PC-3 (cell line): ENCODE results near the gene RER1.

ENCODE experiments used
- CTCF ChIP-seq: fragments of 300-600 bp; sonication (generic); conservative IDR thresholded peaks from 2 replicates; pipeline ENCODE4 v1.5.1; 2017; ENCODE audit warnings: antibody characterized with exemption, low read depth, mild to moderate bottlenecking, low read length
- EZH2 ChIP-seq: fragments of 300-600 bp; sonication (generic); IDR thresholded peaks from one replicate; pipeline ENCODE4 v1.6.1; 2017; ENCODE audit warnings: antibody characterized with exemption, mild to moderate bottlenecking, low read length; ENCODE audit not compliant: unreplicated experiment

DNA sequence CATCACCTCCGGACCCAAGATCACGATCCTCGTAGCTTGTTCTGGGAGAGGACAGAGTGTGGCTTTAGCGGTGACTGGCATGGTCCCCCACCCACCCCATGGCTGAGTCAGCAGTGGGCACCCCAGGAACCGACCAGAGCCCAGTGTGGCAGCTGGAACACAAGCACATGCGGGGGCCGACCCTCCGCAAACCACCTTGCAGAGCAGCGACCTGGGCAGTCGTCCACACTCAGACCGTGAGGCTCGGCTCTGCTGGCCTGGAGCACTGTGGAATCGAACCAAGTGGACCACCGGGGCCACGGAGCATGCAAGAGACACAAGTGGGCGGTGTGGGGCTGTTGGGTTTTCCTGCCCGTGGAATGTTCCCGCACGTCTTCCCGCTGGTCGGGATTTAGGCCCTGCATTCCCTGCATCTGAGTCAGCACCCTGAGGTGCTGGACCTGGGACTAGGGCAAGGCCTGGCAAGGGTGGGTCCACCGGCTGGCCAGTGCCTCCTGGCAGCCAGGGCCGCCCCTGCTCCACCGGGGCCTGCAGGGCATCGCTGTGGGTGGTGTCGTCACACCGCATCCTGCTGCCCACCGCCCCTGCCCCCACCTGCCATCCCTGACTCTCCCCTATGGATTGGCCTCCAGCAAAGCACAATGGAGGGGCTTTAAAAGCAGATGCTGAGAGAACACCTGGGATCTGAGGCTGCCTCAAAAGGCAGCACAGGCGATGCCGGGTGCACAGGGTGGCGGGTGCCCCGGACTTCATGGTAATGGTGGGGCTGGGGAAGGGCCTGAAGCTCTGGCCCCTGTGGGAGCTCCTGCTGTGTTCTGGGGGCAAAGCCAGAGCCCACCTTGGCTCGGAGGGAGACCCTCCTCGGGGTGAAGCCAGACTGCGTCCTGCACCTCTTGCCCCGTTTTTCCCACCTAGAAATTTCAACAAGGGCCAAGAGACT is 18.8 kb upstream of the RER1 start:
- TF ChIP-seq CTCF (no peak), EZH2 (no peak)
